Activated B cell treated with CpG ODN at 0.5 μM for 24 hours (primary cell): ENCODE results near the gene LUZP2. TPM values are rescaled to one million over a fixed set of nuclear protein-coding genes. Genes with fewer than 3 reads are reported as not detected.

Experiments used
- ATAC-seq: fragments of 200-7000 bp; cut with Tn5 transposase; one replicate; pipeline ENCODE4 v1.10.0; 2021; ENCODE audit warnings: low read depth, mild to moderate bottlenecking, moderate library complexity
- CTCF ChIA-PET: fragments of 350-600 bp; sonication (Branson Sonifier 250); formaldehyde crosslinking; loops from one replicate; lab custom pipeline; 2021; ENCODE audit warnings: antibody characterized with exemption; lab: Charles Lee
- POLR2A ChIA-PET: fragments of 350-600 bp; sonication (Branson Sonifier 250); formaldehyde crosslinking; loops from one replicate; lab custom pipeline; 2021; ENCODE audit warnings: antibody characterized with exemption; lab: Charles Lee
- DNase-seq: peaks from one replicate; pipeline ENCODE4 v3.0.0; 2022
- H3K27ac Mint-ChIP-seq: one replicate; pipeline ENCODE4 v1.8.0; 2020; ENCODE audit warnings: mixed read lengths
- H3K27me3 Mint-ChIP-seq: one replicate; pipeline ENCODE4 v1.8.0; 2021; ENCODE audit warnings: mixed read lengths
- H3K36me3 Mint-ChIP-seq: one replicate; pipeline ENCODE4 v1.8.0; 2021; ENCODE audit warnings: low read depth, mixed read lengths
- H3K4me1 Mint-ChIP-seq: one replicate; pipeline ENCODE4 v1.8.0; 2021; ENCODE audit warnings: mixed read lengths
- H3K4me3 Mint-ChIP-seq: one replicate; pipeline ENCODE4 v1.8.0; 2020; ENCODE audit warnings: mild to moderate bottlenecking, mixed read lengths
- H3K9me3 Mint-ChIP-seq: one replicate; pipeline ENCODE4 v1.8.0; 2020; ENCODE audit warnings: mixed read lengths
- intact Hi-C: fragments of 100-400 bp; cut with micrococcal nuclease; formaldehyde crosslinking; loops from one replicate; pipeline ENCODE4 v1.15.1; 2024
- total RNA-seq: library from RNA; stranded (reverse); gene quantifications from 2 replicates; pipeline ENCODE4 v1.2.3, GENCODE V29; 2022
- TF ChIP-seq, protein P1 (sequence below): fragments of 200-600 bp; IDR thresholded peaks from one replicate; pipeline ENCODE4 v1.8.0; 2022; ENCODE audit warnings: antibody characterized with exemption, mild to moderate bottlenecking

Gene LUZP2
- total RNA-seq, 1 donor from 2014 or later, result not detected

DNA sequence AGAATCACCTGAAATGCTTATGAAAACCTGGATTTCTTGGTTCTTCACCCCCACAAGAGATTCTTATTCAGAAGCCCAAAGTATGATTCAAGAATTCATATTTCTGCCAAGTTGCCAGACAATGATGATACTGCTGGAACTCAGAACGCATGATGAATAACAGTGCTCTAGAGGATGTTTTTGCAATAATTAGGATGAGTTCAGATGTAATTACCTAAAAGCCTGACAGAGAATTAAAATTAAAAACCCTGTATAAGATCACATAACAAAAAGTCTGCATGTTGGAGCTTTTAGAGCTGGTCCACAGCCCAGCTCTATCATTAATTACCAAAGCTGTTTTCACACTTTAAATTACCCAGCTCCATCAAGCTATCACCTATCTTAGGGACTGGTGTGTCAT, 211.8 kb downstream of the LUZP2 start:
- Mint-ChIP-seq H3K27ac (no peak overlapping the region), H3K9me3 (peaks cover 2% of the 10 kb centered on the region), H3K4me1 (no peaks in the 10 kb centered on the region), H3K4me3 (no peak overlapping the region), H3K36me3 (no peaks in the 10 kb centered on the region), H3K27me3 (no peaks in the 10 kb centered on the region)
- CTCF ChIA-PET, result no interaction called here
- DNase-seq, result no peak
- TF ChIP-seq, protein P1, sequence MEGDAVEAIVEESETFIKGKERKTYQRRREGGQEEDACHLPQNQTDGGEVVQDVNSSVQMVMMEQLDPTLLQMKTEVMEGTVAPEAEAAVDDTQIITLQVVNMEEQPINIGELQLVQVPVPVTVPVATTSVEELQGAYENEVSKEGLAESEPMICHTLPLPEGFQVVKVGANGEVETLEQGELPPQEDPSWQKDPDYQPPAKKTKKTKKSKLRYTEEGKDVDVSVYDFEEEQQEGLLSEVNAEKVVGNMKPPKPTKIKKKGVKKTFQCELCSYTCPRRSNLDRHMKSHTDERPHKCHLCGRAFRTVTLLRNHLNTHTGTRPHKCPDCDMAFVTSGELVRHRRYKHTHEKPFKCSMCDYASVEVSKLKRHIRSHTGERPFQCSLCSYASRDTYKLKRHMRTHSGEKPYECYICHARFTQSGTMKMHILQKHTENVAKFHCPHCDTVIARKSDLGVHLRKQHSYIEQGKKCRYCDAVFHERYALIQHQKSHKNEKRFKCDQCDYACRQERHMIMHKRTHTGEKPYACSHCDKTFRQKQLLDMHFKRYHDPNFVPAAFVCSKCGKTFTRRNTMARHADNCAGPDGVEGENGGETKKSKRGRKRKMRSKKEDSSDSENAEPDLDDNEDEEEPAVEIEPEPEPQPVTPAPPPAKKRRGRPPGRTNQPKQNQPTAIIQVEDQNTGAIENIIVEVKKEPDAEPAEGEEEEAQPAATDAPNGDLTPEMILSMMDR, result no peak
- ATAC-seq, result no peak
- intact Hi-C loops, result no loop called here
- POLR2A ChIA-PET, result no interaction called here

DNA sequence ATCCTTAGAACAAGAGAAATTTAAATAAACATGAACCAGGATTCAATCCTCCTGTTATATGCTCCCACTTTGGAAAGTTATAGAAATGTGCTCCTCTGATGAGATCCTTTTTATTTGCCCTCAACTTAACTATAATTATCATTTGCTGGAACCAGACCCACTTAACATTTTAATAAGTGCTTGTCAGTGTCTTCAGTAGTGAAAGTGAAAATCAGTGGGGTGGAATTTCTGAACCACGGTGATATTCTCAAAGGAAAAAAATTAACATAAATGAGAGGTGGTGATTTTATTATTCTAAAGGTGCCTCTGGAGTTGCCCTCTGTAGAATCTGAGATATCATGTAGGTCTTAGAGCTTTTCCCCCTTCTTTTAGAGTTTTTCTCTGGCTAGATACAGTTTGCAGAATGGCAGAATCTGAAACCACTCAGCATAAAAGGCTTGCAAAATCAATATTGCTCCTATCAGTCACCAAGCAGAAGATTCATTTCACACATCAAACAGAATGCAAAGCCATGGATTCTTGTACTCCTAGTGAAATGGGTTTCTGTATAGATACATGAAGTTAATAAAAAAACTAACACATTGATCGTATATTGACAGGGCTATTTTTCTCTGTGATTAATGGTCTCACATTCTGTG, 213.2 kb downstream of the LUZP2 start:
- no peak for ATAC-seq
- Mint-ChIP-seq H3K4me3 (no peak overlapping the region), H3K36me3 (no peaks in the 10 kb centered on the region), H3K4me1 (no peaks in the 10 kb centered on the region), H3K9me3 (no peaks in the 10 kb centered on the region), H3K27me3 (no peaks in the 10 kb centered on the region), H3K27ac (no peak overlapping the region)
- CTCF ChIA-PET, result no interaction called here
- intact Hi-C loops, result no loop called here
- TF ChIP-seq, protein P1, result no peak
- POLR2A ChIA-PET, result no interaction called here
- DNase-seq, result no peak

DNA sequence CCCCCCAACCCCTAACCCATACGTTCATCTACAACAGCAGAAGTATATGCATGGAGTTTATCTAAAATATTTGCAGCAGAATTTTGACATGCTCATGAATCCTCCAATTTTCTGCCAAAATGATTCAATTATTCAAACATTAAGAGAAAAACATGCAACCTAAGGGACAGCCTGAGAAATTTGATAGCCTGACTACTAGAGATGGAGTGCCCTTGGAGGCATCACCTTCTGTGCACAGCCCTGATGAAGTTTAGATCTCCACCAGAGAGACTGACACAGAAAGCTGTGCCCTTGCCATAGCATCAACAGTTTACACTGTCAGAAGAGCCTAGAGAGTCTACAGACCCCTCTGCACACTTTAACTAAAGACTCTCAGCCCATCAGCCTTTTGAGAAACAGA, 217.7 kb downstream of the LUZP2 start:
- TF ChIP-seq, protein P1, result no peak
- Mint-ChIP-seq H3K27ac (no peak overlapping the region), H3K36me3 (no peaks in the 10 kb centered on the region), H3K27me3 (no peaks in the 10 kb centered on the region), H3K4me3 (no peak overlapping the region), H3K4me1 (no peaks in the 10 kb centered on the region), H3K9me3 (peaks cover 4% of the 10 kb centered on the region)
- intact Hi-C loops, result no loop called here
- ChIA-PET POLR2A (no interaction called here), CTCF (no interaction called here)
- DNase-seq (no peak), ATAC-seq (no peak)

DNA sequence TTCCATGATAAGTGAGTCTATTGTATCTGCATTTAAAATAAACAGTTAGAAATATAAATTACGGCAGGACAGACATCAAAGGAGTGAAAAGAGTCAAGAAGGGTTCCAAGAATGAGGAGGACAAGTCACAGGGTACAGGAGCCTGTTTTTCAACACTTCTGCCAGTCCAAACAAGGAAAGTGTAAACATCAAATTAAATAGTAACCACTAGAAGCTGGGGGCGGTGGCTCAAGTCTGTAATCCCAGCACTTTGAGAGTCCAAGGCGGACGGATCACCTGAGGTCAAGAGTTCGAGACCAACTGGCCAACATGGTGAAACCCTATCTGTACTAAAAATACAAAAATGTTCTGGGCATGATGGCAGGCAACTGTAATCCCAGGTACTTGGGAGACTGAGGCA, 219.6 kb downstream of the LUZP2 start:
- no peaks in the 10 kb centered on the region for H3K36me3 Mint-ChIP-seq
- intact Hi-C loops, result no loop called here
- ChIA-PET CTCF (no interaction called here), POLR2A (no interaction called here)
- DNase-seq (no peak), ATAC-seq (no peak)
- no peaks in the 10 kb centered on the region for H3K4me1 Mint-ChIP-seq
- no peaks in the 10 kb centered on the region for H3K27me3 Mint-ChIP-seq
- H3K27ac Mint-ChIP-seq, result no peak overlapping the region
- no peak overlapping the region for H3K4me3 Mint-ChIP-seq
- TF ChIP-seq, protein P1, result no peak
- H3K9me3 Mint-ChIP-seq, result peaks cover 5% of the 10 kb centered on the region

DNA sequence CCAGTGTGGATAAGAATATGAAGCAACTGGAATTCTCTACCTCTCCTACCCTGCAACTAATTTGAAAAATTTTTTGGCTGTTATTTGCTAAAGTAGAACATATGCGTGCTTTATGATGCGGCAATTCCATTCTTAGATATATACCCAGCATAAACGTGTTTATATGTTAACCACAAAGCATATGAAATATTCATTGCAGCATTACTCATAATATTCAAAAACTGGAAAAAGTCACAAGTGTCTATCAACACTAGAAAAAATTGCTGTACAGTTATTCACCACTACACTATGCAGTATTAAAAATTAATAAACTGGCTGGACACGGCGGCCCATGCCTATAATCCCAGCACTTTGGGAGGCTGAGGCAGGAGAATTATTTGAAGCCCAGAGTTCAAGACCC, 226.4 kb downstream of the LUZP2 start:
- no peak overlapping the region for H3K27ac Mint-ChIP-seq
- no peaks in the 10 kb centered on the region for H3K27me3 Mint-ChIP-seq
- intact Hi-C loops, result no loop called here
- TF ChIP-seq, protein P1, result no peak
- peaks cover 3% of the 10 kb centered on the region for H3K9me3 Mint-ChIP-seq
- DNase-seq (no peak), ATAC-seq (no peak)
- H3K4me1 Mint-ChIP-seq, result no peaks in the 10 kb centered on the region
- ChIA-PET POLR2A (no interaction called here), CTCF (no interaction called here)
- no peaks in the 10 kb centered on the region for H3K36me3 Mint-ChIP-seq
- H3K4me3 Mint-ChIP-seq, result no peak overlapping the region
